K562 (cell line): ENCODE results near the gene ENTPD8. TPM values are rescaled to one million over a fixed set of nuclear protein-coding genes. Genes with fewer than 3 reads are reported as not detected.

ENCODE experiments used
- ATAC-seq: fragments of 200-7000 bp; cut with Tn5 transposase; 3 replicates; pipeline ENCODE4 v1.9.1; 2020; ENCODE audit warnings: moderate library complexity
- BruUV-seq: library from RNA; stranded (reverse); fragments of 400-500 nt; replicated peaks from 2 replicates; lab custom pipeline; 2021; lab: Mats Ljungman, UMichigan
- CTCF ChIA-PET: fragments of 300-600 bp; formaldehyde crosslinking; extraction: SDS; loops from one replicate; lab custom pipeline; 2021; ENCODE audit warnings: low intra/inter-chr PET ratio; lab: Yijun Ruan, JAX
- POLR2A ChIA-PET: fragments of 300-600, 350-650 bp; sonication (Branson Sonifier 250); formaldehyde crosslinking; extraction: SDS; loops from one replicate; lab custom pipeline; 2021; ENCODE audit warnings: antibody characterized with exemption, inconsistent platforms; lab: Yijun Ruan, JAX
- DNase-seq, 4 experiments: peaks; one replicate each; pipeline versions ENCODE4 v3.0.0 to v3.0.0-alpha.2; 2011 to 2018; ENCODE audit warnings: low spot score in 3 of 4, mixed read lengths in 3 of 4; ENCODE audit errors: extremely low read depth in 1 of 4
- FAIRE-seq: peaks from 2 replicates; lab custom pipeline; 2011; peaks lifted over from hg19 to GRCh38; lab: Jason Lieb, UNC
- H2AFZ ChIP-seq: 2 replicates; pipeline ENCODE4 v1.6.0; 2011; ENCODE audit warnings: low read depth, low read length, control low read depth, inconsistent platforms
- H3K27ac ChIP-seq: fragments of 200-600 bp; 3 replicates; pipeline ENCODE4 v1.8.0; 2011; ENCODE audit warnings: low read depth, mild to moderate bottlenecking, control low read depth, inconsistent platforms, low read length, moderate library complexity, mixed read lengths; ENCODE audit errors: extremely low read depth
- H3K27me3 ChIP-seq, 2 experiments: fragments of 300-600 bp in 1 of 2; 2 replicates in 1 of 2; 3 replicates in 1 of 2; pipeline versions ENCODE4 v1.6.0 to v1.8.0; 2011; ENCODE audit warnings: inconsistent platforms in 2 of 2, low read length in 2 of 2, mild to moderate bottlenecking in 1 of 2, mixed read lengths in 1 of 2, moderate library complexity in 1 of 2; ENCODE audit not compliant: control insufficient read depth in 2 of 2, insufficient read depth in 2 of 2
- H3K36me3 ChIP-seq: fragments of 300-600 bp; 3 replicates; pipeline ENCODE4 v1.8.0; 2011; ENCODE audit warnings: mild to moderate bottlenecking, low read length, inconsistent platforms; ENCODE audit not compliant: control insufficient read depth, insufficient read depth
- H3K4me1 ChIP-seq, 2 experiments: fragments of 200-600 bp in 1 of 2; replicated peaks in 1 of 2; 2 replicates in 1 of 2; 3 replicates in 1 of 2; pipeline versions ENCODE4 v1.5.1 to v1.8.0; 2011; ENCODE audit warnings: inconsistent platforms in 2 of 2, low read length in 2 of 2, mild to moderate bottlenecking in 1 of 2, mixed read lengths in 1 of 2, moderate library complexity in 1 of 2; ENCODE audit not compliant: control insufficient read depth in 2 of 2, insufficient read depth in 2 of 2
- H3K4me2 ChIP-seq: 2 replicates; pipeline ENCODE4 v1.6.1; 2011; ENCODE audit warnings: low read length, control low read depth, inconsistent platforms, mixed read lengths; ENCODE audit not compliant: insufficient read depth
- H3K4me3 ChIP-seq: fragments of 200-600 bp; sonication (generic), shearing (Covaris generic); 2 replicates; pipeline ENCODE4 v1.5.1; 2016; ENCODE audit warnings: control low read depth, inconsistent platforms
- H3K79me2 ChIP-seq: fragments of 200-600 bp; 3 replicates; pipeline ENCODE4 v1.8.0; 2011; ENCODE audit warnings: low read length, inconsistent platforms; ENCODE audit not compliant: control insufficient read depth, insufficient read depth
- H3K9ac ChIP-seq, 2 experiments: 2 replicates each; pipeline versions ENCODE4 v1.6.0 to v1.6.1; 2011; ENCODE audit warnings: low read depth in 2 of 2, low read length in 2 of 2, control low read depth in 1 of 2, inconsistent platforms in 1 of 2, mild to moderate bottlenecking in 1 of 2, mixed read lengths in 1 of 2; ENCODE audit not compliant: insufficient read depth in 1 of 2
- H3K9me1 ChIP-seq: one replicate; pipeline ENCODE4 v1.6.0; 2011; ENCODE audit warnings: inconsistent platforms, mild to moderate bottlenecking, low read length, moderate library complexity; ENCODE audit not compliant: control insufficient read depth, insufficient read depth
- H3K9me3 ChIP-seq: replicated peaks from 2 replicates; pipeline ENCODE4 v1.5.1; 2011; ENCODE audit warnings: low read depth, low read length, inconsistent platforms; ENCODE audit not compliant: control insufficient read depth, insufficient read depth
- H4K20me1 ChIP-seq: replicated peaks from 2 replicates; pipeline ENCODE4 v1.6.1; 2011; ENCODE audit warnings: low read length, inconsistent platforms, mixed read lengths; ENCODE audit not compliant: control insufficient read depth, insufficient read depth
- KDM4B ChIP-seq, 2 experiments: fragments of 450-650 bp in 1 of 2; sonication (generic) in 1 of 2; IDR thresholded peaks; 2 replicates each; pipeline ENCODE4 v1.6.1; 2016 to 2017; ENCODE audit warnings: borderline replicate concordance in 2 of 2, antibody characterized with exemption in 1 of 2, low read depth in 1 of 2, mild to moderate bottlenecking in 1 of 2
- MBD2 ChIP-seq: sonication (generic); IDR thresholded peaks from 2 replicates; pipeline ENCODE4 v1.6.1; 2016; ENCODE audit warnings: low read depth, borderline replicate concordance
- MGA ChIP-seq: fragments of 450-650 bp; IDR thresholded peaks from 2 replicates; pipeline ENCODE4 v1.6.1; 2016; ENCODE audit warnings: mild to moderate bottlenecking, moderate library complexity
- STAG1 ChIP-seq: sonication (generic); formaldehyde crosslinking; IDR thresholded peaks from 2 replicates; pipeline ENCODE4 v1.5.0; 2020; ENCODE audit warnings: missing genetic modification reagents, borderline replicate concordance
- ZNF76 ChIP-seq: fragments of 250-450 bp; sonication (Bioruptor Pico); IDR thresholded peaks from 2 replicates; pipeline ENCODE4 v1.4.0; 2020; ENCODE audit warnings: mild to moderate bottlenecking, moderate library complexity, borderline replicate concordance
- WGBS: fragments of 100-300 bp; shearing (Covaris generic); methylation state at CpG from one replicate; pipeline ENCODE4 v1.1.6; 2016; ENCODE audit warnings: low coverage, mixed read lengths; ENCODE audit not compliant: insufficient coverage; ENCODE audit errors: missing lambda C conversion rate; 5-methylcytosine and 5-hydroxymethylcytosine counted together
- in situ Hi-C: fragments of 300-500 bp; cut with MboI; formaldehyde crosslinking; loops from 4 replicates; pipeline ENCODE4 v1.15.0; 2018; ENCODE audit warnings: inconsistent platforms, mixed read lengths
- intact Hi-C: fragments of 100-400 bp; cut with micrococcal nuclease; formaldehyde crosslinking; loops from 2 replicates; pipeline ENCODE4 v1.14.2; 2022
- polyA plus RNA-seq, 8 experiments: library from polyadenylated mRNA; depleted of rRNA in 4 of 8; stranded (reverse) in 5 of 8; unstranded in 3 of 8; fragments of >200 nt; fragmentation: Nextera tagmentation in 2 of 8; fragmentation: Illumina TruSeq in 1 of 8; extraction: Ambion mirVana in 2 of 8; extraction: Trizol in 1 of 8; gene quantifications; 2 replicates each; pipeline versions ENCODE4 v1.2.1 to v1.2.3, GENCODE V29; 2011 to 2014; ENCODE audit warnings: inconsistent platforms in 1 of 8, missing spikeins in 1 of 8
- total RNA-seq, 7 experiments: library from RNA; depleted of rRNA in 6 of 7; stranded (reverse); fragments of >200 nt in 6 of 7; fragmentation: Illumina TruSeq in 2 of 7; extraction: Trizol in 2 of 7; gene quantifications; 2 replicates each; pipeline versions ENCODE4 v1.2.1 to v1.2.3, GENCODE V29; 2011 to 2021; ENCODE audit warnings: low replicate concordance in 1 of 7

The ENTPD8 gene
- total and polyA plus RNA-seq, 9 of the 15 experiments (the other 6 are each of a cell fraction or from before 2014, with no cell fraction given) = 0.06 to 0.27 (median 0.19) TPM; not detected in 5

GRCh38 chr9:137463931-137464290, 22.8 kb upstream of the ENTPD8 start:
- Histone ChIP-seq H3K36me3 (no peaks in the 10 kb centered on the region), H2AFZ (no peak overlapping the region), H3K9ac (no peak overlapping the region), H3K9me1 (no peaks in the 10 kb centered on the region), H4K20me1 (no peaks in the 10 kb centered on the region), H3K9me3 (no peaks in the 10 kb centered on the region), H3K4me1 (peaks cover 17 to 79% of the 10 kb centered on the region in 2 experiments), H3K27ac (no peak overlapping the region), H3K27me3 (no peaks in the 10 kb centered on the region), H3K4me2 (no peak overlapping the region), H3K79me2 (peaks cover under 1% of the 10 kb centered on the region; the same call in 1 of the 3 replicates), H3K4me3 (no peak overlapping the region)
- DNase-seq (no peak), FAIRE-seq (no peak), ATAC-seq (no peak)
- 66% methylated on average over 16 of the region's 18 CpGs for WGBS
- in situ Hi-C loops (no loop called here), intact Hi-C loops (no loop called here)
- TF ChIP-seq ZNF76 (CRISPR knock-in tag) = no peak
- no peak for TF ChIP-seq KDM4B (IDR thresholded peaks at IDR 0.05; ENCODE audit: borderline replicate concordance in 2 of 2, low read depth in 1 of 2)
- TF ChIP-seq MBD2 = no peak
- TF ChIP-seq STAG1 = no peak
- no peak for TF ChIP-seq MGA
- BruUV-seq = no TSS peak
- CTCF ChIA-PET = no interaction called here
- POLR2A ChIA-PET = interaction anchor here (1.0 kb wide), 1 partner anchor 28 kb away, joined by 3 read pairs; no protein-coding TSS in a partner anchor
